ENCODE results near the gene LRRC2.

The LRRC2 gene

DNA sequence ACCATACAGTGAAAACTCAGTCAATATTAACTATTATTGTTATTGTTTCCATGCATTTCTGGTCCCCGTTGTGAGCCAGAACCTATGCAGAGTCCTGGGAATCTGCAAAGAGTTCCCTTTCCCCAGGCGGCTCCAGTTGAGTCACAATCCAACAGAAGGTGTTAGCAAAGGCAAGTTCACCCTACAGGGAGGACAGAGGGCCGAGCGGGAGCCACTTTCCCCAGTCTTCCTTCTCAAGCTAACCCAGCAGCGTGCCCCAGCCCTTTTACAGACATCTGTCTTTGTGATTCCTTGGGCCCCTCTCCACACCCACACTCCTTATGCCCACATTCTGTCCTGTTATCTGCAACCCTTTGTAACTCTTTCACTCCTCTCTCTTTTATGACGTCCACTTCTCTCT is 88.3 kb downstream of the LRRC2 start:
- no peak for DNase-seq (ENCODE audit: low spot score)

DNA sequence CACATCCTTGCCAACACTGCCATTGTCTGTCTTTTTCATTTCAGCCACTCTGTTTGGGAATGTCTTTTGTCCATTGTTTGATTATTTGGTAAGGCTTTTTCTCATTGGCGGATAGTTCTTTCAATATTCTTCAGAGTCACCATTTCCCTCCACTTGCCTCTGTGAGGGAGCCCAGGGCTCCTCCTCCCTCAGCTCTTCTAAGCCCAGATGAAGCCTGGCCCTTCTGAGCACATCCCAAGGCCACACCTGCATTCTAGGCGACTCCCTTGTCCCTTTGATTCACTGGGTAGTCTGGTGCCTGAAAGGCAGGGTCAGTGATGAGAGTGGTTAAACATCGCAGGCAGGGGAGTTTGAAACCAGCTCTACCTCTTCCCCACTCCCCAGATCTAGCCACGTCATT is 89.0 kb downstream of the LRRC2 start:
- no peak for DNase-seq (ENCODE audit: low spot score)

DNA sequence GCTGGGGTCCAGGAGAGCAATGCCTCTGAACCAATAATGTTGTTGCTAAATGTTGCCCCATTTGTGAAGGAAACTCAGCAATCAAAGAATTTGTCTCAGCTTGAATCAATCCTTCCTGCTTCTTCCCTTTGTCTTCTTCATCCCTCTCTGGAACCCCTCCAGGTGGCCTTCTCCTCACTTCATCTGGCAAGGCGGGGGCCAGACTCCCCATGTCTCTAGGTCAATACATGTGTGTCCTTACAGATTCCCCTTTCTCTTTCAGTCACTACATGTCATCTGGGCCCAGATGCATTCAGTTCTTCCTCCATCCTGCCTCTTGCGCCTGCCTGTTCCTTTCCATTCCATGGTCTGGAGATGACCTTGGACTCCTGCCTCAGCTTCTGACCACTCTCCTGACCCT is 93.4 kb downstream of the LRRC2 start:
- no peak for DNase-seq (ENCODE audit: low spot score)

DNA sequence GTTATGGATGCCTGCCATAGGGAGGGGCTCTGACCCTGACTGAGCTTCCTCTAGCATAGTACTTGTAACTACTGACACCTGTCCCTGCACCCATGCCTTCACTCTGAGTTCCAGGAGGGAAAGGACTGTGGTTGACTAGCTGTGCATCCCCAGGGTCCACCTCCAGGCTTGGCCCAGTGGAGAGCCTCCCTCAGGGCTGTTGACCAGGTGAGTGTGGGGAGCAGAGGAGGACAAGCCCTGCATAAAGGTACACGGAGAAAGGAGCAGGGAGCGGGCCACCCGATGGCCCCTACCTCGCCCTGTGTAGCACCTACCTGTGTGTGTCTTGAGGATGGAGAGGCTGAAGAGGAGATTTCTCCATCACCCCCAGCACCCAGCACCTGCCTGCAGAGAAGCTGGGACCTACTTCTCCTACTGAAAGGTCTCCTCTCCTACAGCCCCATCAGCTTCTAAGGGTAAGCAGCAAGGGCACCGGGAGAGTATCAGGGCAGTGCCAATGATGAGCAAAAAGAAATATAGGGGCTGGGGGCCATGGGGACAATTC is 94.7 kb downstream of the LRRC2 start:
- no peak for DNase-seq (ENCODE audit: low spot score)

DNA sequence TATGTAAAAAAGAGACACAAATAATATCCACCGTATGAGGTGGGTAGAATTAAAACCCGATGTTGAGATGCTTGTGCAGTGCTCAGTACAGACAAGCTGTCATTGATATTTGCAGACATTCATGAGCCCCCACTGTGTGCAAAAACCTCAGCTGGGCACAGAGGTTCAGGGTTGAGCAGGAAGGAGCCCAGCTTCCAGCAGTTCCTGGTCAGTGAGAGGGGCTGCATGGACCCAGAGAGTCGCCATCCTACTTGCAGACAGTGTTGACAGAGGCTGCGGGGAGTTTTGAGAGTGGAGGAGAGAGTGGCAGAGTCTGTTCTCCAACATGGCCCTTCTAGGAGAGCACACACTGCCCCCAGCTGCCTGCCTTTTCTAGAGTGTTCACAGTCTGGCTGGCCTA is 95.3 kb downstream of the LRRC2 start:
- no peak for DNase-seq (ENCODE audit: low spot score)

DNA sequence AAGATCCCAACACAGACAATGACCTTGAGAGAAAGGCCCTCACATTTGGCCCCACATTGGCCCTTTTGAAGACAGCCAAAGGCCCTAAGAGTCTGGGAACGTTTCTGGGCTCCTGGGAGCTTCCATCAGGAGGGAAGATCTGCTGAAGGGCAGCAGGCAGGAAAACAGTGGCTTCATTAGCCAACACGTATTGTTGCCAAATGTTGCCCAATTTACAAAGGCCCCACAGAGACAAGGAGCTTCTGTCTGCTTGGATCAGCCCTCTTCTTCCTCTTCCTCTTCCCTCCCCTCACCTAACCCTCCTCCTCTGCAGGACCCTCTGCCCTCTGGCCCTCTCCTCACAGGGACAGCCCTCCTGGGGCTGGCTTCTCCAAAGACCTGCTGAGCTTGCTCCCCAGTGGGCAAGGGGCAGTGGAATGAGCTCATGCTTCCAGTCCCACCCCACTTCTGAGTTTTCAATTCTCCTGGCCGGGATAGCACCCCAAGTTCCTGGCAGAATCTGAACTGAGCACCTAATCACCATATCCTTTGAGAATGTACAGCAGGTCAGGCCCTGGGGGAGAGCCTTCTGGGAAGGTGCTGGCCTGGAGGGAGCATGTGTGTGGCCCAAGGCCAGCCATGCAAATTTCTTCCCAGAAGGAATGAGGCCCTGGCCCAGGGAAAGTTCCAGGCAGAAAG is 96.3 kb downstream of the LRRC2 start:
- no peak for DNase-seq (ENCODE audit: low spot score)

DNA sequence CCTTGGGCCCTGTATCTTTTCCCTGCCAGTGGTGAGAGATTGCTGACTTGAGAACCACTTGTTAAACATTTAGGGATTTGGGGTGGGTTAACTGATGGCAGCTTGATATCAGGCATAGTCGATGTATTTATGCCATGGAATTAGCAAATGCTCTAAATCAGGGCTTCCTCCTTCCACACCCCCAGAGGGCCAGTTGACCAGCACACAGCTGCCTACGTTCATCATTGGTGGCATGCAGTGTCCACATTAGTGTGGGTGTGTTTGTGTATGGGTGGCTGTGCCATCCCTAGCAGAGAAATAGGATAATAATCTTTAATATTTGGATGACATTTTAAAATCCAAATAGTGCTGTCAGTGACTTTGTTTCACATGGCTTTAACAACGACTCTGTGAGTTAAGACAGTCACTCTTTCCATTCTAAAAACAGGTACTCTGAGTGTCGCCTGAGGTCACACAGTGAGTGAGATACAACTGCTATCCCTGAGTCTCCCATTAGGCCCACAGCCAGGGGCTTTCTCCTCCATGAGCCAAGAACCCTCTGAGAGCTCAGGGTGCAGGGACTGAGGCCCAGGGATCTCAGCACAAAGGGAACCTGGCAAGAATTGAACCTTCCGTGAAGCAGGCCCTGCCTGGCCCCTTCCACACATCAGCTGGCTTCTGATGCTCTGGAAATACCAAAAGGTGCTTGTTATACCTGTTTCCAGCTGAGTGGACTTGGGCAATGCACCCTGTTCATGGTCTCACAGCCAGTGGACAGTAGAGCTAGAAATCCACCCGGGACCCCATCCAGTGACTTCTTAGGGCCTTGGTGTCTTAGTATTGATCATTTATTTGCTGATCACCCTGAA is 97.1 kb downstream of the LRRC2 start:
- DNase-seq (ENCODE audit: low spot score) = no peak

DNA sequence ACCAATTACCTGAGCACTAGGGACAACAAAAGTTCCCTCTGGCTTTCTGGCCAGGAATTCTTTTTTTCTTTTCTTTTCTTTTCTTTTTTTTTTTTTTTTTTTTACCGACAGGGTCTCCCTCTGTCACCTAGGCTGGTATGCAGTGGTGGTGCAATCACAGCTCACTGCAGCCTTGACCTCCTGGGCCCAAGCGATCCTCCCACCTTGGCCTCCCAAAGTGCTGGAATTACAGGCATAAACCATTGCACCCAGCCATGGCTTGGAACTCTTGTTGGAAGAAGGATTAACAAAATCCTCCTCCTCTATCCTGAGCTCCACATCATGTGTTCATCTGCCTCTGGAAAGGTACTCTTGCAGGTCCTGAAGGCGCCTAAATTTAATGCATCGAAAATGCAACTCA is 98.5 kb downstream of the LRRC2 start:
- no peak for DNase-seq (ENCODE audit: low spot score)

DNA sequence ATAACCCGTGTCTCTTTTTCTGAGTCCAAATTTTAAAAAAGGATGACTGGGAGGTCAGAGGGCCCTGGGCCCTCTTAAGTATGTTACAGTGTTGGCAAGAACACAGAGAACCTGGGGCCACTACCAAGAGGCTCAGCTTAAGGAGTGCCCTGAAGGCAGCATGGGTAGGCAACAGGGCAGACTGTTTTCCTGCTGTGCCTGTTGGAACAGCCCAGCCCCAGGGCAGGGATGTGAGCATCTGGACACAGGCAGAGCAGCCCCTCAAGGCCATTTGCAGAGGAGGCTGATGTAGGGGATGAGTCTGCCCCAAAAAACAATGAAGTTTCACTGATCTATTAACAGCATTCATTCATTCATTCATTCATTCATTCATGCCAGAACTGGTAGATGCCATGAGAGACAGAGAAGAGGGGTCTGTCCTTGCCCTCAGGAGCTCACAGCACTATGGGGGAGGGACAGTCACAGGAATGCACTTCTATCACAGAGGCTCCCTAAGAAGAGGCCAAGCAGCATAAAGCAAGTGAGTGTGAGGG is 99.2 kb downstream of the LRRC2 start:
- DNase-seq (ENCODE audit: low spot score) = no peak

DNA sequence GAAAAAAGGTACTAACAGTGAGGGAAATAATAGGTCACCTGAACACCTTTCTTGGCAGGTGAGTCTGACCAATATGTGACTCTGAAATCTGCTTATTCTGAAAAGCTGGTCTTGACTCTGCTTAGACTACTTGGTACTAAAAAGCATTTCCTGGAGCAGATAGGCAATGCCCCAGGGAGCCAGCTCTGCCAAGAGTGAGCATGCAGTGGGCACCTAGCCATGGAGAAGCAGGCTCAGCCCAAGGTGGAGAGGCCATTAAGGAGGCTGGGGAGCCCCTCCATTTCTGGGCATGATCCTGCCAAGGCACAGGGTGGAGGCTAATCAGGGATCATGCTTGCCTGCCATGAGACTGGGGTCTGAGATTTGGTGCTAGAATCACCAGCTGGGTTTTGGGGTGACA is 99.8 kb downstream of the LRRC2 start:
- no peak for DNase-seq (ENCODE audit: low spot score)

Data from NAMALWA (cell line).